SK-N-SH (cell line): ENCODE data around the gene SF3B1.

Experiments used
- EP300 ChIP-seq, 2 experiments: IDR thresholded peaks; 2 replicates each; pipeline versions ENCODE4 v1.4.0 to v1.6.1; 2012; ENCODE audit warnings: borderline replicate concordance in 1 of 2, low read depth in 1 of 2, low read length in 1 of 2
- FOXJ3 ChIP-seq: sonication (generic); formaldehyde crosslinking; IDR thresholded peaks from 2 replicates; pipeline ENCODE4 v1.5.1; 2020; ENCODE audit warnings: mild to moderate bottlenecking, missing genetic modification reagents
- JUND ChIP-seq: IDR thresholded peaks from 2 replicates; pipeline ENCODE4 v1.4.0; 2012
- MXI1 ChIP-seq: IDR thresholded peaks from 2 replicates; pipeline ENCODE4 v1.6.1; 2012; ENCODE audit warnings: mild to moderate bottlenecking, low read depth, low read length, improper control_type of control experiment
- POLR2AphosphoS5 ChIP-seq: IDR thresholded peaks from 2 replicates; pipeline ENCODE4 v1.6.1; 2012; ENCODE audit warnings: low read depth, low read length
- RAD21 ChIP-seq: IDR thresholded peaks from 2 replicates; pipeline ENCODE4 v1.6.1; 2012; ENCODE audit warnings: mild to moderate bottlenecking, low read length
- SIN3A ChIP-seq: IDR thresholded peaks from 2 replicates; pipeline ENCODE4 v1.6.1; 2012; ENCODE audit warnings: low read depth, mild to moderate bottlenecking, low read length, moderate library complexity, borderline replicate concordance
- YY1 ChIP-seq: IDR thresholded peaks from 2 replicates; pipeline ENCODE4 v1.4.0; 2012; ENCODE audit warnings: low read depth, mild to moderate bottlenecking
- TF ChIP-seq, protein P1 (sequence below): fragments of 200-600 bp; sonication (generic); IDR thresholded peaks from 2 replicates; pipeline ENCODE4 v1.6.1; 2017; ENCODE audit warnings: antibody characterized with exemption, mild to moderate bottlenecking, moderate library complexity
- TF ChIP-seq, protein P2 (sequence below): IDR thresholded peaks from 2 replicates; pipeline ENCODE4 v1.6.1; 2012; ENCODE audit warnings: mild to moderate bottlenecking, low read depth, low read length, moderate library complexity
- TF ChIP-seq, protein P3 (sequence below): fragments of 150-350 bp; IDR thresholded peaks from 2 replicates; pipeline ENCODE4 v1.6.1; 2017; ENCODE audit warnings: antibody characterized with exemption, low read length, low read depth, borderline replicate concordance
- TF ChIP-seq, protein P4 (sequence below): IDR thresholded peaks from 2 replicates; pipeline ENCODE4 v1.4.0; 2012; ENCODE audit warnings: low read depth

DNA sequence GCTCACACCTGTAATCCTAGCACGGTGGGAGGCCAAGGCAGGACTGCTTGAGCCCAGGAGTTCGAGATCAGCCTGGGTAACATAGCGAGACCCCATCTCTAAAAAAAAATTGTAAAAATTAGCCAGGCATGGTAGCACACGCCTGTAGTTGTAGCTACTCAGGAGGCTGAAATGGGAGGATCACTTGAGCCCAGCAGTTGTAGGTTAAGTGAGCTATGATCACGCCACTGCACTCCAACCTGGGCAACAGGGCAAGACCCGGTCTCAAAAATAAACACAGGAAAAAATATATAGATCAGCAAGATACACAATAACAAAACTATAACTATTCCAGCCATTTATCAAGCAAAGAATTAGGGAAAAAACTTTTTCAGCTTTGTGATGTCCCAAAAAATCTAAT lies 3.0 kb downstream of the SF3B1 start:
- TF ChIP-seq, protein P1, sequence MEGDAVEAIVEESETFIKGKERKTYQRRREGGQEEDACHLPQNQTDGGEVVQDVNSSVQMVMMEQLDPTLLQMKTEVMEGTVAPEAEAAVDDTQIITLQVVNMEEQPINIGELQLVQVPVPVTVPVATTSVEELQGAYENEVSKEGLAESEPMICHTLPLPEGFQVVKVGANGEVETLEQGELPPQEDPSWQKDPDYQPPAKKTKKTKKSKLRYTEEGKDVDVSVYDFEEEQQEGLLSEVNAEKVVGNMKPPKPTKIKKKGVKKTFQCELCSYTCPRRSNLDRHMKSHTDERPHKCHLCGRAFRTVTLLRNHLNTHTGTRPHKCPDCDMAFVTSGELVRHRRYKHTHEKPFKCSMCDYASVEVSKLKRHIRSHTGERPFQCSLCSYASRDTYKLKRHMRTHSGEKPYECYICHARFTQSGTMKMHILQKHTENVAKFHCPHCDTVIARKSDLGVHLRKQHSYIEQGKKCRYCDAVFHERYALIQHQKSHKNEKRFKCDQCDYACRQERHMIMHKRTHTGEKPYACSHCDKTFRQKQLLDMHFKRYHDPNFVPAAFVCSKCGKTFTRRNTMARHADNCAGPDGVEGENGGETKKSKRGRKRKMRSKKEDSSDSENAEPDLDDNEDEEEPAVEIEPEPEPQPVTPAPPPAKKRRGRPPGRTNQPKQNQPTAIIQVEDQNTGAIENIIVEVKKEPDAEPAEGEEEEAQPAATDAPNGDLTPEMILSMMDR, result no peak
- no peak for TF ChIP-seq SIN3A
- TF ChIP-seq FOXJ3 (CRISPR knock-in tag), result no peak
- TF ChIP-seq, protein P2, sequence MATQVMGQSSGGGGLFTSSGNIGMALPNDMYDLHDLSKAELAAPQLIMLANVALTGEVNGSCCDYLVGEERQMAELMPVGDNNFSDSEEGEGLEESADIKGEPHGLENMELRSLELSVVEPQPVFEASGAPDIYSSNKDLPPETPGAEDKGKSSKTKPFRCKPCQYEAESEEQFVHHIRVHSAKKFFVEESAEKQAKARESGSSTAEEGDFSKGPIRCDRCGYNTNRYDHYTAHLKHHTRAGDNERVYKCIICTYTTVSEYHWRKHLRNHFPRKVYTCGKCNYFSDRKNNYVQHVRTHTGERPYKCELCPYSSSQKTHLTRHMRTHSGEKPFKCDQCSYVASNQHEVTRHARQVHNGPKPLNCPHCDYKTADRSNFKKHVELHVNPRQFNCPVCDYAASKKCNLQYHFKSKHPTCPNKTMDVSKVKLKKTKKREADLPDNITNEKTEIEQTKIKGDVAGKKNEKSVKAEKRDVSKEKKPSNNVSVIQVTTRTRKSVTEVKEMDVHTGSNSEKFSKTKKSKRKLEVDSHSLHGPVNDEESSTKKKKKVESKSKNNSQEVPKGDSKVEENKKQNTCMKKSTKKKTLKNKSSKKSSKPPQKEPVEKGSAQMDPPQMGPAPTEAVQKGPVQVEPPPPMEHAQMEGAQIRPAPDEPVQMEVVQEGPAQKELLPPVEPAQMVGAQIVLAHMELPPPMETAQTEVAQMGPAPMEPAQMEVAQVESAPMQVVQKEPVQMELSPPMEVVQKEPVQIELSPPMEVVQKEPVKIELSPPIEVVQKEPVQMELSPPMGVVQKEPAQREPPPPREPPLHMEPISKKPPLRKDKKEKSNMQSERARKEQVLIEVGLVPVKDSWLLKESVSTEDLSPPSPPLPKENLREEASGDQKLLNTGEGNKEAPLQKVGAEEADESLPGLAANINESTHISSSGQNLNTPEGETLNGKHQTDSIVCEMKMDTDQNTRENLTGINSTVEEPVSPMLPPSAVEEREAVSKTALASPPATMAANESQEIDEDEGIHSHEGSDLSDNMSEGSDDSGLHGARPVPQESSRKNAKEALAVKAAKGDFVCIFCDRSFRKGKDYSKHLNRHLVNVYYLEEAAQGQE, result no peak
- no peak for TF ChIP-seq RAD21
- TF ChIP-seq, protein P3, sequence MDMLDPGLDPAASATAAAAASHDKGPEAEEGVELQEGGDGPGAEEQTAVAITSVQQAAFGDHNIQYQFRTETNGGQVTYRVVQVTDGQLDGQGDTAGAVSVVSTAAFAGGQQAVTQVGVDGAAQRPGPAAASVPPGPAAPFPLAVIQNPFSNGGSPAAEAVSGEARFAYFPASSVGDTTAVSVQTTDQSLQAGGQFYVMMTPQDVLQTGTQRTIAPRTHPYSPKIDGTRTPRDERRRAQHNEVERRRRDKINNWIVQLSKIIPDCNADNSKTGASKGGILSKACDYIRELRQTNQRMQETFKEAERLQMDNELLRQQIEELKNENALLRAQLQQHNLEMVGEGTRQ, result no peak
- TF ChIP-seq YY1, result no peak
- TF ChIP-seq EP300 (IDR thresholded peaks at IDR 0.05; ENCODE audit: borderline replicate concordance in 1 of 2, low read depth in 1 of 2, low read length in 1 of 2), result no peak
- no peak for TF ChIP-seq MXI1
- TF ChIP-seq, protein P4, sequence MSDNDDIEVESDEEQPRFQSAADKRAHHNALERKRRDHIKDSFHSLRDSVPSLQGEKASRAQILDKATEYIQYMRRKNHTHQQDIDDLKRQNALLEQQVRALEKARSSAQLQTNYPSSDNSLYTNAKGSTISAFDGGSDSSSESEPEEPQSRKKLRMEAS, result no peak
- no peak for TF ChIP-seq JUND
- no peak for TF ChIP-seq POLR2AphosphoS5
